Stimulated activated CD8-positive, alpha-beta memory T cell treated with anti-CD3 and anti-CD28 coated beads, Interleukin-15, amount 100 ng/mL, for 4 hours (primary cell): Measurements from ENCODE around the gene KCNQ4.
A peak's percentile ranks its signal among the peaks of the same experiment; 100 is the strongest.

Experiments used
- DNase-seq, 2 donors: peaks; one replicate each; pipeline ENCODE4 v3.0.0-alpha.2; 2020; ENCODE audit warnings: low read depth in 2 of 2

The KCNQ4 gene

GRCh38 chr1:40783001-40783905, at the start of gene KCNQ4:
Gene KCNQ4 (plus strand): TSS chr1:40783787. CDS start chr1:40784094, 307 bp downstream.
- DNase-seq = peak in 1 of 2 donors; percentile 6

- DNase-seq = no peak
Observed at GRCh38 chr1:40734882-40735628, 48.5 kb upstream of the KCNQ4 start.

GRCh38 chr1:40736085-40736531, 47.5 kb upstream of the KCNQ4 start:
- DNase-seq = no peak

GRCh38 chr1:40738831-40739230, 44.8 kb upstream of the KCNQ4 start:
- DNase-seq = no peak

- no peak for DNase-seq
Observed at GRCh38 chr1:40739455-40740008, 44.1 kb upstream of the KCNQ4 start.

GRCh38 chr1:40740039-40740996, 43.3 kb upstream of the KCNQ4 start:
- no peak for DNase-seq

GRCh38 chr1:40740997-40741736, 42.4 kb upstream of the KCNQ4 start:
- DNase-seq = no peak

- no peak for DNase-seq
Observed at GRCh38 chr1:40742363-40743061, 41.1 kb upstream of the KCNQ4 start.

GRCh38 chr1:40743452-40743851, 40.1 kb upstream of the KCNQ4 start:
- no peak for DNase-seq

GRCh38 chr1:40743860-40744259, 39.7 kb upstream of the KCNQ4 start:
- DNase-seq = no peak

GRCh38 chr1:40745176-40745575, 38.4 kb upstream of the KCNQ4 start:
- no peak for DNase-seq

- DNase-seq = no peak
Observed at GRCh38 chr1:40746344-40747090, 37.1 kb upstream of the KCNQ4 start.

- DNase-seq = no peak
Observed at GRCh38 chr1:40748841-40749718, 34.5 kb upstream of the KCNQ4 start.

- no peak for DNase-seq
Observed at GRCh38 chr1:40749817-40750216, 33.8 kb upstream of the KCNQ4 start.

- DNase-seq = no peak
Observed at GRCh38 chr1:40750451-40750908, 33.1 kb upstream of the KCNQ4 start.

- DNase-seq = no peak
Observed at GRCh38 chr1:40751802-40752201, 31.8 kb upstream of the KCNQ4 start.

GRCh38 chr1:40753142-40753882, 30.3 kb upstream of the KCNQ4 start:
- no peak for DNase-seq
